ENCODE data around the gene DIS3L2. TPM values are rescaled to one million over a fixed set of nuclear protein-coding genes. Genes with fewer than 3 reads are reported as not detected.

Gene DIS3L2
- total and polyA plus RNA-seq, 2 of the 8 experiments (the other 6 are each of a cell fraction or from before 2014, with no cell fraction given), result 11.5 to 21.6 TPM

DNA sequence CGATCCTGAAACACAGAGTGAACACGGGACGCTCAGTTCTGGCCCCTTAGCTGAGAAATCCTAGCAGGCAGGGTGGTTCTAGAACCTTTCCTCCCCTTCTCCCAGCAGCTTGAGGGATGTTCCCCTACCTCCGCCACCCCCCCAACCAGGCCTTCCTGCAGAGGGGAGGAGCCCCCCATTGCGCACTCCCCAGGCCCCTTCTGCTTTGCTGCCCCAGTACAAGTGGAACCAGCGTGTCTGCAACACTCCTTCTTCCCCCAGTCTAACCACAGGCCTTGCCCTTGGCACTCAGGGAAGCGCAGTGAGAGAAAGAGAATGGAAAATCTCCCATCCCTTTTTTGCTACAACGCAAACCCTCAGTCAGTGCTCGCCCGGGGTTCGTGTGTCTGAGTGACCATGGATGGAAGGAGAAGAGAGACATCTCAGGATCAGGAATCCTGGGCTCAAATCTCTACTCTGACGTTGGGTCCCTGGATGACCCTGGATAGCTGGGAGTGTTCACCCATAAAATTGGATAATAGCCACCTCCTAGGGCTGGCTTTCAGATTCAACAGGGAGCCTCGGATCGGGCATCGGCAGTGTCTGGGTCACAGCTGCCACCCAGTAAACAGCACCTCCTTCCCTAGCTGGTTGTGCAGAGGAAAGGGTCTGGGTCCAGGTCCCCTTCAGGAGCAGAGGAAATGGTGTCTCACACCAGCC lies 39.1 kb upstream of the DIS3L2 start:
- Histone ChIP-seq H3K36me3 (ENCODE audit: control insufficient read depth in 2 of 4, insufficient read depth in 4 of 4, low read length in 3 of 4) (no peaks in the 10 kb centered on the region), H2BK15ac (ENCODE audit: low read length) (no peak overlapping the region), H3K9ac (replicated peaks in 1 of 4; ENCODE audit: extremely low read depth in 1 of 4, low read depth in 3 of 4, low read length in 3 of 4) (no peak overlapping the region), H3K4me2 (ENCODE audit: insufficient read depth in 1 of 2, low read depth in 2 of 2, low read length in 2 of 2) (no peak overlapping the region), H2BK20ac (ENCODE audit: low read length) (no peak overlapping the region), H3K18ac (ENCODE audit: extremely low read depth, low read length) (no peak overlapping the region), H4K5ac (ENCODE audit: insufficient read length, low read depth, low read length) (no peak overlapping the region), H3K56ac (replicated peaks; ENCODE audit: insufficient read length, low read depth, low read length) (no peak overlapping the region), H3K4me3 (ENCODE audit: extremely low read depth in 1 of 4, insufficient read depth in 2 of 4, low read depth in 3 of 4, low read length in 4 of 4) (no peak overlapping the region), H3K9me3 (ENCODE audit: insufficient read depth in 2 of 2, low read depth in 1 of 2, low read length in 1 of 2) (no peaks in the 10 kb centered on the region), H4K91ac (replicated peaks; ENCODE audit: insufficient read length, low read length) (no peak overlapping the region), H3K79me2 (ENCODE audit: control insufficient read depth in 1 of 2, insufficient read depth in 2 of 2, low read length in 2 of 2) (no peaks in the 10 kb centered on the region), H2BK5ac (ENCODE audit: low read depth, low read length) (no peak overlapping the region), H3K23me2 (ENCODE audit: low read depth, low read length) (peaks cover 20% of the 10 kb centered on the region), H4K20me1 (replicated peaks in 1 of 2; ENCODE audit: control insufficient read depth in 1 of 2, insufficient read depth in 2 of 2, low read length in 2 of 2) (peaks cover 0 to 2% of the 10 kb centered on the region in 2 experiments), H3K79me1 (ENCODE audit: low read depth, low read length) (no peaks in the 10 kb centered on the region), H3K27ac (ENCODE audit: low read depth, low read length) (no peak overlapping the region), H3K4ac (replicated peaks; ENCODE audit: insufficient read length, low read depth, low read length) (no peak overlapping the region), H2BK12ac (ENCODE audit: low read depth, low read length) (no peak overlapping the region), H3K27me3 (replicated peaks in 1 of 4; ENCODE audit: control insufficient read depth in 3 of 4, extremely low read depth in 1 of 4, insufficient read depth in 3 of 4, low read length in 3 of 4) (peaks cover 19 to 37% (median 31%) of the 10 kb centered on the region in 4 experiments), H3K23ac (ENCODE audit: insufficient read length) (no peak overlapping the region), H3K14ac (ENCODE audit: insufficient read length) (no peak overlapping the region), H2AFZ (ENCODE audit: low read length) (no peak overlapping the region), H2BK120ac (replicated peaks; ENCODE audit: low read depth, low read length) (no peak overlapping the region), H3K4me1 (replicated peaks in 1 of 4; ENCODE audit: control insufficient read depth in 3 of 4, insufficient read depth in 4 of 4, low read length in 3 of 4) (peaks cover 3 to 18% (median 14%) of the 10 kb centered on the region in 4 experiments), H4K8ac (ENCODE audit: extremely low read depth, insufficient read depth, low read length) (no peak overlapping the region), H2AK5ac (ENCODE audit: low read depth, low read length) (no peak overlapping the region)
- CTCF ChIA-PET (ENCODE audit: partially characterized antibody), result interaction anchor here (0.7 to 17.2 kb wide), 8 partner anchors 8 to 403 kb away, joined by 4 to 220 read pairs (median 10); no protein-coding TSS in a partner anchor
- POLR2A ChIA-PET (ENCODE audit: partially characterized antibody), result no interaction called here
- DNase-seq (ENCODE audit: low read depth in 1 of 2, low spot score in 2 of 2) (no peak), FAIRE-seq (no peak)
- WGBS, 2 experiments (ENCODE audit: extremely low coverage in 1 of 2, insufficient coverage in 1 of 2, insufficient read length in 1 of 2, insufficient replicate concordance in 2 of 2, low coverage in 1 of 2, low lambda C conversion rate in 2 of 2, missing lambda C conversion rate in 1 of 2), result 87% methylated on average over 15 of the region's 15 CpGs; no CpG with 5 or more reads in 1 of the 2 experiments
- TF ChIP-seq EGR1 (IDR thresholded peaks at IDR 0.05; ENCODE audit: borderline replicate concordance, low read depth, low read length) (no peak), CTBP2 (IDR thresholded peaks at IDR 0.05; ENCODE audit: borderline replicate concordance, insufficient read depth, insufficient read length, low read length) (no peak), ASH2L (IDR thresholded peaks at IDR 0.05; ENCODE audit: low read length) (no peak), YY1 (IDR thresholded peaks at IDR 0.05; ENCODE audit: low read depth, low read length) (no peak), BCL11A (IDR thresholded peaks at IDR 0.05; ENCODE audit: low read depth in 2 of 2, low read length in 2 of 2) (no peak), EZH2 (IDR thresholded peaks at IDR 0.05; ENCODE audit: low read depth, low read length, severe bottlenecking) (no peak), SIX5 (IDR thresholded peaks at IDR 0.05; ENCODE audit: low read depth, low read length) (no peak), JUND (IDR thresholded peaks at IDR 0.05; ENCODE audit: low read length) (no peak), SAP30 (IDR thresholded peaks at IDR 0.05; ENCODE audit: insufficient read depth, insufficient replicate concordance, low read length) (no peak), CEBPB (IDR thresholded peaks at IDR 0.05; ENCODE audit: low read depth, low read length) (no peak)
- TF ChIP-seq, protein P1, sequence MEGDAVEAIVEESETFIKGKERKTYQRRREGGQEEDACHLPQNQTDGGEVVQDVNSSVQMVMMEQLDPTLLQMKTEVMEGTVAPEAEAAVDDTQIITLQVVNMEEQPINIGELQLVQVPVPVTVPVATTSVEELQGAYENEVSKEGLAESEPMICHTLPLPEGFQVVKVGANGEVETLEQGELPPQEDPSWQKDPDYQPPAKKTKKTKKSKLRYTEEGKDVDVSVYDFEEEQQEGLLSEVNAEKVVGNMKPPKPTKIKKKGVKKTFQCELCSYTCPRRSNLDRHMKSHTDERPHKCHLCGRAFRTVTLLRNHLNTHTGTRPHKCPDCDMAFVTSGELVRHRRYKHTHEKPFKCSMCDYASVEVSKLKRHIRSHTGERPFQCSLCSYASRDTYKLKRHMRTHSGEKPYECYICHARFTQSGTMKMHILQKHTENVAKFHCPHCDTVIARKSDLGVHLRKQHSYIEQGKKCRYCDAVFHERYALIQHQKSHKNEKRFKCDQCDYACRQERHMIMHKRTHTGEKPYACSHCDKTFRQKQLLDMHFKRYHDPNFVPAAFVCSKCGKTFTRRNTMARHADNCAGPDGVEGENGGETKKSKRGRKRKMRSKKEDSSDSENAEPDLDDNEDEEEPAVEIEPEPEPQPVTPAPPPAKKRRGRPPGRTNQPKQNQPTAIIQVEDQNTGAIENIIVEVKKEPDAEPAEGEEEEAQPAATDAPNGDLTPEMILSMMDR (IDR thresholded peaks at IDR 0.05; ENCODE audit: control extremely low read depth in 1 of 3, insufficient read depth in 1 of 3, low read depth in 1 of 3, low read length in 3 of 3), result no peak

All from H1 (cell line).